SK-N-SH treated with all-trans-retinoic acid at 6 μM for 48 hours (cell line): ENCODE results near the gene TEX44.

Experiments used
- ESRRG ChIP-seq: fragments of 250-450 bp; sonication (Bioruptor Pico); IDR thresholded peaks from 2 replicates; pipeline ENCODE4 v1.6.1; 2021; ENCODE audit warnings: mild to moderate bottlenecking
- SNAI2 ChIP-seq: fragments of 250-450 bp; sonication (Bioruptor Pico); IDR thresholded peaks from 2 replicates; pipeline ENCODE4 v1.5.0; 2020; ENCODE audit warnings: mild to moderate bottlenecking, moderate library complexity
- ZFP30 ChIP-seq: fragments of 450-650 bp; formaldehyde crosslinking; IDR thresholded peaks from 2 replicates; pipeline ENCODE4 v1.5.0; 2022; ENCODE audit warnings: mild to moderate bottlenecking, moderate library complexity

DNA sequence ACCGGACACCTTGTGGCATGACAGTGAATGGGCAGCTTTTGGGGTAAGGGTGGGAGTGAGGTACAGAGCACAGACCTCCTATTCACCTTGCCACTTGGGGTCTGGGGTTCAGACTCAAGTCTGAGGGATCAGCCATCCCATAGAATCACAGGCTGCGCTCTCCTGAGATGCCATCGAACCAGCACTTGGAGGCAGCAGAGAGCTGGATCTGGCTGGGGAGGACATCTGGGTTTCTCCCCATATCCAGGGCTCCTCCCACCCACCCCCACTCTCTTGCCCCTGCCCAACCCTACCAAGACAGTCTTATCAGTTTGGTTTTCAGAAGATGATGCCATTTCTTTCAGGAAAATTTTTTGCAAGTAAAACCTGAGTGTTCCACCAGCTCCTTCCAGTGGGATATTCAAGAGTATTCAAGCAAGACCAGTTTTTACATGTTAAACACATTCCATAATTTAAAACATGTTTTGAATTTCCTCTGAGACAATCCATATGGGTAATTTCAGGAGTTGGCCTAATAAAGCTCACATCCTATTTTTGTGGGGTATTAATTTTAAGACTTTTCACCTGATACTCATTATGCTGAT, 29.2 kb upstream of the TEX44 start:
- no peak for TF ChIP-seq SNAI2
- TF ChIP-seq ZFP30, result no peak
- TF ChIP-seq ESRRG (CRISPR knock-in tag), result no peak
